WI38 (cell line): ENCODE results near the gene RBSN.

Experiments used
- H3K4me3 ChIP-seq: 2 replicates; pipeline ENCODE4 v1.5.1; 2011; ENCODE audit warnings: low read depth, mild to moderate bottlenecking, control low read depth, low read length
- CTCF ChIP-seq: IDR thresholded peaks from 2 replicates; pipeline ENCODE4 v1.5.1; 2012; ENCODE audit warnings: low read depth, mild to moderate bottlenecking, control low read depth, low read length

Gene RBSN

GRCh38 chr3:15108869-15109268 lies 9.9 kb upstream of the RBSN start:
- no peak overlapping the region for H3K4me3 ChIP-seq
- no peak for TF ChIP-seq CTCF

- peak; percentile 94 for TF ChIP-seq CTCF
- H3K4me3 ChIP-seq = no peak overlapping the region
Observed at GRCh38 chr3:15108082-15108545, 9.2 kb upstream of the RBSN start.

GRCh38 chr3:15107075-15107947 lies 8.4 kb upstream of the RBSN start:
- no peak overlapping the region for H3K4me3 ChIP-seq
- TF ChIP-seq CTCF = no peak

- TF ChIP-seq CTCF = no peak
- no peak overlapping the region for H3K4me3 ChIP-seq
Observed at GRCh38 chr3:15102836-15103235, 3.9 kb upstream of the RBSN start.

GRCh38 chr3:15102256-15102655 lies 3.3 kb upstream of the RBSN start:
- H3K4me3 ChIP-seq = no peak overlapping the region
- TF ChIP-seq CTCF = no peak

GRCh38 chr3:15099364-15100098 lies 583 bp upstream of the RBSN start:
- H3K4me3 ChIP-seq = peak overlapping the region; percentile 96
- no peak for TF ChIP-seq CTCF

- TF ChIP-seq CTCF = no peak
- H3K4me3 ChIP-seq = peak overlapping the region; percentile 96
Observed at GRCh38 chr3:15097891-15098290, 1.1 kb downstream of the RBSN start.
